ENCODE results near the gene LMOD2.

LMOD2 gene

DNA sequence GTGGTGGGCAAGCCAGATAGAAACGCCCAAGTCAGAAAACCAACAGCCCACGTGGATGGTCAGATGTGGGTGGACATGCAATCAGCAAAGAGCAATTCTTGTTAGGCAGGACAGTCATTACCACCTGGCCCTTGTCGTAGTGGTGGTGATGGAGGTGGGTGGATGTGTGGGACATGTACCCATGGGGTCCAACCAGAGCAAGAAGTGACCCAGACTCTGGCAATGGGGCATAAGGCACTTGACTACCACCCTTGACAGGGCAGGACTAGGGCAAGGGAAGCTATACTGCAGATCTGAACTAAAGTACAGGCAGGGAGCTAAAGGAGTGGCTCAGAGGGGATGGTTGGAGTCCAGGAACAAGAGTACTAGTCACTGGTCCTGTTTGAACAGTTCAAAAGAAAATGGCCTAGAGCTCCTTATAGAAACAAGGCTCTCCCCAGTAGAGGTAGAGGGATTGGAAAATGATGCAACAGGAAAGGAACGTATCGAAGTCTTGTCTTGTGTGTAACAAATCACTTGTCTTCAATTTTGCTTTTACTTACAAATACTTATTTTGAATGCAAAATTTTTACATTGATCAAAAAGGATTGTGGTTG lies 17.6 kb downstream of the LMOD2 start:
- no peak for DNase-seq (ENCODE audit: low read depth in 2 of 2)

DNA sequence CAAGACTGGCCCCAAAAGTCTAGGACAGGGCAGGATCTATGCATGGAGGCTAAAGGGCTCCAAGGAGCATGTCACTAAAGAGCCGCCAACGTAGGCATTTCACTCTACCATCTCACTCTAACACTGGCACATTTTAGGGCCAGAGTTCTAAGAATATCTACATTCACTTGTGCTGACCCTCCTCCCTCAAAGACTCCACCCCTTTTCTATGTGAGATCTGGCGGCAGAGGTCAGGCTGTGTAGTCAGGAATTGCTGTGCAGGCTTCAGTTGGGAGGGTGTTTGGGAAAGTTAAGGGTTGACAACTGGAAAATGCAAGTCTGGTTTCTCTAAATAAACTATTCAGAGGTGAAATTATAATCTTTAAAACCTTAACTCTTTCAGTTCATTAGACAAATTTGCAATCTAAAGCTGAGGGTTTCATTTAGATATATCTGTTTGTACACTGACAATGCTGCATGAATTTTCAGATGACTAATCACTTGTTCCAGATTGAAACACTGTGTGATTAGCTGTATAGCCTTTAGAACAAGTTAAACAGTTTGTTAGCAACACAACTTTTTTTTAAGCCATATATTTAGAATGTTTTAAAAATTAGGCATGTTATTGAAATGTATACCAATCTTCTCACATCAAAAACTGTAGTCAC lies 18.2 kb downstream of the LMOD2 start:
- no peak for DNase-seq (ENCODE audit: low read depth in 2 of 2)

DNA sequence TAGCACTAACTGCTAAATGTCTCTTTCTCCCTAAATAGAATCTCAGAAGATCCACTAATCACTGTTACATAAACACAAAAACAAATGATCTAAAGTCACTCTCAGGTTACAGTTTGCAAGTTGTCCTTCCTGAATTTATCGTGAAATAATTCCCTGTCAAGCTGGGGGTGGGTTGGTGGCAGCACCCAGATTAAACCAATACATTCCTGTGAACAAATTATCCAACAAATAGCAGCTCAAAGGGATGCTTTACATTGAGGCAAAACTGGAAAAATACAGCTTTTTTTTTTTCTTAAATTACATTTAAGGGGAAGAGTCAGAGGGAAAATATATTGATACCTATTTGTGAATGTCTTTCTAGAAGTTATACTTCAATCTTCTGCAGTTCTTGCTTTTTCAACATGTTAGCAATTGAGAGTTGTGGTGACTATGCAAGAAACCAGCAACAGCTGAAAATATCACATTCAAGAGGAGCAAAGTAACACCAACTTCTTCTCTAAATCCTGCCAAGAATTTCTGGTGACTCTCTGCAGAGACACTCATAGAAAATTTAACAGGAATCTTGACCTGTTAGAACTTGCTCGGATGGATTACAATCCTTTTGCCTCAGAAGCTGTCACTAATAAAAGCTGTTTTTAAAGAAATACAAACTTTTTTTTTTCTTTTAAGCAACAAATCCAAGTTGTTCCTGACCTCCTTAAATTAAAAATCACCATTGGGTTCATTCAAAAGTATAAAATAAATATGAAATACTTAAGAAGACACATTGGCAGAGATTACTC lies 18.9 kb downstream of the LMOD2 start:
- DNase-seq (ENCODE audit: low read depth in 2 of 2), result no peak

DNA sequence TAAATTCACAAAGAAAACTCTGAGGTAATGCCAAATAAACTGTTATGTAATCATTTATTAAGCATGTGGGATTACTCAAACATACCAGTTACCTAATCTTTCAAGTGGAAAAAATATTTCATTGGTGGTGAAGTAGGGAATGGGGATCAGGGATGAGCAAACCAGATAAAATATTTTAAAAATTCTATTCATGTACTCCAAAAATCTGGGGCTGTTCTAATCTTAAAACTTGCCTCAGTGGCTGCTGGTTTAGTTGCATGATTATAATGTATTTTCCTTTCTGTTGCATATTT lies 19.5 kb downstream of the LMOD2 start:
- DNase-seq (ENCODE audit: low read depth in 2 of 2), result no peak

DNA sequence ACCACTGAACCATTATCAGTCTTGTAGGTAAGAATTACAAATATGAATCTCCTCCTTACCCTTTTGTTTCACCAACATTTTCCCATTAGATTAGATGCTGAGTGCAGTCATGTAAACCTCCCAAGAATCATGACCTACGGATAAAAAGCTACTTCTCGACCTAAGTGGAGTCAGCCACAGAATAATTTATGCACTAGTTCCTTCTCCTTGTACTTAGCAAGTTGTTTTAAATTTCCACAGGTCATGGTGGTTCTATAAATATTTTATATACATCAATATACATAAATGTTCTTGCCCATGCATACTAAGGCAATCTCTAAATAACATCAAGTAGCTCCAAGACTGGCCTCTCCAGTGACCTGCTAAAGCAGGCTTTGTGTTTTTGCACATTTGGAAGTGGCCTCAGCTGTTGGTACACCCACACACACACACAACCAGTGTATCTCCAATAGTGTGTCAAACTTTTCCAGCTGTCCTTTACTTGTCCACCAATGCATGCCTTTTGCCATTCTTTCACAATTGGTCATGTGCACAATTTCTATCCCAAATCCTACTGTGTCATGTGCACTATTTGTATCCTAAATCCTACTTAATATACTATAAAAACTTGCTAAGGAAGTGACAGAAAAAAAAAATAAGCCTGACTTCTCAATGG lies 21.5 kb downstream of the LMOD2 start:
- DNase-seq (ENCODE audit: low read depth in 2 of 2), result no peak

DNA sequence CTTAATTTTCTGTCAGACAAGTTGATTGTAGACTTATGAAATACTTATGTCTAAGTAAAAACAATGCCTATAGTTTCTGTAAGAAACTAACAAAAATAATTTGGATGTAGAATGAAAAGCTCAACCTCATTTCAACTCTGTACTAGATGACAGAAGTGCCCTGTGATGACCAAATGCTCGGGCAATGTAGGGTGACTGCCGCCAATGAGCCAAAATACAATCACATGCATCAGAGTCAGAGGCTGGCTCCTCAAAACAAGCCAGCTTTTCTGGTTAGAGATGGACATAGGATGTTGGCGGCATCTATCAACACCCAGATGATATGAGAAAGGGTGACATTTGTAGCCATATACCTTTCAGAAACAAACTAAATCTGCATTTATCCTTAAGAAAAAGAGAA lies 23.9 kb downstream of the LMOD2 start:
- no peak for DNase-seq (ENCODE audit: low read depth in 2 of 2)

DNA sequence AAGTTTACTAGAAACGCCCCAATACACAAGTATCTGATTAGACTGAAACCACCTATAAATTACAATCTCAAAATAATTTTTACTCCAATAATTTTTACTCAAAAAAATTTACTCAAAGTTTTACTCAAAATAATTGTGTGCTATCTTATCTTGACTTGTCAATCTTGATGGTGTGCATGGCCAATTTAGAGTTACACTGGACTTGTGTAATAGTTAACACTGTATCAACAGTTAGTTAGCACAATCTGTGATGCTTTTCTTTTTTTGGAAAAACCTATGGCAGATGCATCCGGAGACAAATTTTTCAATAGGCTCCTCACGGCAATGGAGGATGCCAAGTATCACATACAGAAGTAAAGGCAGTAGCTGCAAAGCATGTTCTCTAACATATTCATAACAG lies 24.9 kb downstream of the LMOD2 start:
- DNase-seq (ENCODE audit: low read depth in 2 of 2), result no peak

DNA sequence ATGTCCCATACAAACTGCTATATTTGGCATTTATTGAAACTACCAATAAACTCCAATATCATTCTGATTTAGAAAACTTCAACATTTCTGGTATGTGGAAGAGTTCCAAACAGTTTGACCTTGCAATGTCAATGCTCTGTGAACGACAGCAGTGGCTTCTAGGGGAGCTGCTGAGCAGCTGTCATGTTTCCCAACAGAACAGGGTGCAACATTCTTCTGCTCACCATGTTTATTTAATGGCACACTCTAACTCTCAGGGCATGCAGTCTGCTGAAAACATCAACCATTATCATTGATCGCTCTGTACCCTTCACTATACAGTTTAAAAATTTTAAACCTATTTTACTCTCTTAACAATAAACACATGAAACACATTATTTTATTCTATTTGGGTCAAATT lies 25.9 kb downstream of the LMOD2 start:
- no peak for DNase-seq (ENCODE audit: low read depth in 2 of 2)

DNA sequence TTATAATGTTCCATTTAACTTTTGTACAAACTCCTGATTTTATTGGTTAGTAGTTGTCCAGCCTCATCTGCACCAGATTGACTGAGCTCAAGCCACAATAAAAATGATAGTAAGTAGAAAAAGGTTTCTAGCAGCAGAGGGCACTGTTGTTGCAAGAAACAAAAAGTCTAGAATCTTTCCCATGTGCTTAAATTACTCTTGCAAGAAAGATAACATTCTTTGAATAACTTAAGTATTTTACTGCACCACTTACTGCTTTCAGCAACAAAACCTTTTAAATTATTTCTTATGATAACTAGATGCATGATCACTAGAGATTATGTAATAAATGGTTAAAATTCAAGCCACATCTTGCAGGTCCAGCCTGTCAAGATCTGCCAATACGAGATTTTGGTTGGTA lies 27.0 kb downstream of the LMOD2 start:
- DNase-seq (ENCODE audit: low read depth in 2 of 2), result no peak

DNA sequence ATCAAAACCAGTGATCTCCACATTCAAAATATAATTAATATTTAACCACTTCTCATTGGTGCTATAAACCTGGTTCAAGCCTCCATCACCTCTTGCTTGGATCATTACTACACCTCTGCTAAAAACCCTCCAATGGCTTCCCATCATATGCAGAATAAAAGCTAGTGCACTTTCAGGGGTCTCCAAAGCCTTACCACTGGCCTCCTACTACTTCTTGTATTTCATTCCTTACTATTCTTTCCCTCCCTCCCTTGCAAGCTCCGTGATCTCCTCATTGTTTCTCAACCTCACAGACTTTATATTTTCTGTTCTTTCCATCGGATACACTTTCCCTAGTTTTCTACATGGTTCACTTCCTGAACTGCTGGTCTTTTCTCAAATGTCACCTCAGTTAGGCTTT lies 31.5 kb downstream of the LMOD2 start:
- no peak for DNase-seq (ENCODE audit: low read depth in 2 of 2)

DNA sequence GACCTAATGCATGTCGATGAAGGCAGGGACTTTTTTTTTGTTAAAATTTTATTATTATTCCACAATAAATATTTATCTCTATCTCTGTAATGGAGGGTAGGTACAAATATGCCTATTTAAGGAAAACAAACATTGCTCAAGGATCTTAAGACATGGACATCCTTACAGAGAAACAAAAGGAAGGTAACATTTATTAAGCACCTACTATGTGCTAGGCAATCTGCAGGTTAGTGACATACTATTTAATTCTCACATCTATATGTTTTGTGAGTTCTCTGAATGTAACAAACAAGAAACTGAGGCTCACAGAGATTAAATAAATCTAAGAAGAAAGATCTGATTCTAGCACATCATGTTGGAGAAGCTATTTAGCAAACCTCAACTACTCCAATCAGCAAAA lies 32.1 kb downstream of the LMOD2 start:
- no peak for DNase-seq (ENCODE audit: low read depth in 2 of 2)

DNA sequence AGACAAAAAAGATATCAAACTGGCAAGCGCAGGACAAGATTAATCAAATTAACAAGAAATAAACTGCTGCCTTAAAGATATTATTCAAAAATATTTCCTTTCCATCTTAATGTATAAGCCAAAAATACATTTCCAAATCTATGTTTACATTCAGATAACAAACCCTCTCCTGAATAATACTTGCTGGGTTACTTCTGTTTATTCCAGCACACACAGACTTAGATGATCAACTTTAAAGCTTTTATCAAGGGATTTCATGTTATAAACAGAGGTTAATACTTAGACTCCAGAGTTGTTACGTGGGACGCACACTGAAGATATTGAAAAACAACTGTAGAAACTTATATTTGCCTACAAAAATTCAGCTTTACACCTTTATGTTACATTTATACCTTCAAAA lies 33.6 kb downstream of the LMOD2 start:
- DNase-seq (ENCODE audit: low read depth in 2 of 2), result no peak

DNA sequence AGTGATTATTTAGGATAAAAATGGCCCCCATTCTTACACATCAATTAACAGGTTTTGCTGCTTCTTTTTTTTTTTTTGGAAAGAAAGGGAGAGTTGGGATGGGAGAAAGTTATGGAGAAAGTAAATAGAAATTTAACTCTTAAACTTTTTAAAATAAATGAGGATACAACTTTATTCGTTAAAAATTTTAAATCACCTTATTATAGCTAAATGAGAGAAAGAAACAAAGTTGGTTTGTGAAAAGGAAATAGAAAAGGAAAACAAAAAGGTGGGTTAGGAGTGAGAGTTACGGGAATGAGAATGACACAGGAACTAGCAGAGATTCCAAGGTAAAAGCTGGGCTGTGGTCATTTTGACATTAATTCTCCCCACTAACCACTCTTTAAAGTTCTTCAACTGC lies 34.9 kb downstream of the LMOD2 start:
- no peak for DNase-seq (ENCODE audit: low read depth in 2 of 2)

DNA sequence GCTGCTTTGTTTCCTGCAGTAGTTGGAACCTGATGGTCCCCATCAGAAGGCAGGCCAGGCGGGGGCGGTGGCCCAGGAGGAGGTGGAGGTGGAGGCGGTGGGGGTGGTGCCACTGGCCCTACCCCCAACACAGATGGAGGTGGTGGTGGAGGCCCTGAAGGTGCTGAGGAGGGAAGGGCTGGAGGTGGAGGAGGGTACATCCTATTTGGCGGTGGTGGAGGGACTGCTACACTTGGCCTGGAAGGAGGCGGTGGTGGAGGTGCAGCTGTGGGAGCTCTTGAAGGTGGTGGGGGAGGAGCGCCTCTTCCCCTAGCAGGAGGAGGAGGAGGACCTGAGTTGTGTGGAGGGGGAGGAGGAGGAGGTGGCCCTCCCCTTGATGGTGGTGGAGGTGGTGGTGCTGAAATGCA lies 36.8 kb downstream of the LMOD2 start:
- no peak for DNase-seq (ENCODE audit: low read depth in 2 of 2)

DNA sequence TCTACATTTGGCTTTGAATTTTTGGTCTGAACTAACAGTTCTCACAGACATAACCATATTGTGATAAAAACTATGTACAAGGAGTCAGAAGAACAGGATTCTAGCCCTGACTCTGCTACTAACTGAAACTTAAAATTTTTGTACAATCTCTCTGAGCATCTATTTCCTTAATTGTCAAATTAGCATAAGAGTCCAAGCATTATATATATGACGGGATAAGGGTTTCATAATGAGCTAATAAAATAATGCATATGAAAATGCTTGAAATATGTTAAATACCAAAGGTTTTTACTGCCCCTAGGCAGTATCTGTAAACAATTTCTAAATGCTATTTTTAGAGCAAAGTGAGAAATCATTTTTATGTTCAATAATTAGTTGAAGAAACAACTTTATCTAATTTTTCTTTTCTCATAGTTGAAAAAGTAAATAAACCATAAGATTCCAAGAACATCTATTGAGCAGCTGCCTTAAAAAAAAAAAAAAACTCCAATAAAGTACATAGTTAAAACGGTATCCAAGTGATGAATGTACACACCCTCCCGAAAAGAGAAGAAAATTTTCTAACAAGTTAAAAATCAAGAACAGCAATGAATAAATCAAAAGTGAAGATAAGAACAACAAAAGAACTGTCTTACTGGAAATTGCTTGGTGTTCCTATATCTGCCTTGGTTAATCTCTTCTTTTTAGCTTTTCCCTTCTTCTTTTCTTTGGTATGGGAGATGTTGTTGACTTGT lies 40.4 kb downstream of the LMOD2 start:
- no peak for DNase-seq (ENCODE audit: low read depth in 2 of 2)

DNA sequence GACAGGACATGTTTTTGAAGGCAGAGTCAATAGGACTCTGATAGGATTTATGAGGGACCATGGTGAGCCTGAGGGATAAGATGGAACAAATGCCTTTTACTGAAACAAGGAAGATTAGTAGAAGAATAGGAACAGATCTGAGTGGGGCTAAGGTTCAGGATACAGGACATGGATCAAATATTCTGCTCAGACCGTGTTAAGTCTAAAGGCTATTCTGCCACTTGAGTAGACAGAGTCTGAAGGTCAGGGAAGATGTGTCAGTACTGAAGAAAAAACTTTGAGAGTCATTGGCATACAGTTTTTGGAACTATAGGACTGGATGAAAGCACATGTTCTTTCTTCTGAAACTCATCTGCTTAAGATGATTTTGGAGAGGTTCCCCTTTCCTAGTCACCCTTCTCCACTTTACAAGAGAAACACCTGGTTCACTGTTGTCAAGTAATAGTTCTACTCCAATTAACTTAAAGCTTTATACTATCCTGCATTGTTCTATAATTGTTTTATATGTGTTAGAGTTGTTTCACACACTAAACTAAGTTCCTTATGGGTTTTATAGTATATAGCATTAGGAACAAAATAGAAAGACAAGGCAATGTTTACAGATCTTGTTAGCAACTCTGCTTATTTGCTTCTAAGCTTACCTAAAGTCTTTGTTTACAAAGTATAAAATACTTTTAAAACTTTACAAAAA lies 49.7 kb downstream of the LMOD2 start:
- DNase-seq (ENCODE audit: low read depth in 2 of 2), result no peak

DNA sequence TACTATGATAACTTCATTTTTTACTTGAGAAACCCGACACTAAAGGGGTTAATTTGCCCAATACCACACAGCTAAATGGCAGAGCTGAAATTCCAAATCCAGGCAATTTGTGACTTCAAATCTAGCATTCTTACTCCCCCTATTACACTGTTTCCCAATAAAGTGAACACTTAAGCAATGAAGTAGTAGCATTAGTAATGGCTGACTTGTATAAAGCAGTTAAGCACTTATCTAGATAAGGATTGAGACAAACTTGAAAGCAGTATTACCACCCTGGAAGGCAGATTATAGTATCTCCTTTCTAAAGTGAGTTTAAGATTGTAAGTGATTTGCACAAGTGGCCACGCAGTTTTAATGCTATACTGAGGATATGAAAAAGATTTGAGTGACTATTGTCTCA lies 53.9 kb downstream of the LMOD2 start:
- no peak for DNase-seq (ENCODE audit: low read depth in 2 of 2)

DNA sequence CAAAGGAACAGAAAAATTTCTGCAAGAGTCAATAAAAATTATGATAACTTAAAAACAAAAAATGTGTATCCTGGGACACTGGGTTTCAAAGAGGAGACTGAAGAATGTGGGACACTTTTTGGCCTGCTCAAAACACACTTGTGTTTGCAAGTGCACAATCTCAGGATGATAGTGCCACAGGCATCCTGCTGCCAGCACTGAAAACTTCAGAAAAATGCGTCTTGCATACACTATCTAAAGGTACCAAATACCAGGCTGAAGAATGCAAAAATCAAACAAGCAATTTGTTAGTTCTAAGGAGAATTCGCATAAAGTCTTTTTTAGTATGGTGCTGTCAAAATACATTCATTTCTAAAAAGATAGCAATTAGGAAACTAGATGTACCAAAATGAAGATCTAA lies 55.0 kb downstream of the LMOD2 start:
- DNase-seq (ENCODE audit: low read depth in 2 of 2), result no peak

DNA sequence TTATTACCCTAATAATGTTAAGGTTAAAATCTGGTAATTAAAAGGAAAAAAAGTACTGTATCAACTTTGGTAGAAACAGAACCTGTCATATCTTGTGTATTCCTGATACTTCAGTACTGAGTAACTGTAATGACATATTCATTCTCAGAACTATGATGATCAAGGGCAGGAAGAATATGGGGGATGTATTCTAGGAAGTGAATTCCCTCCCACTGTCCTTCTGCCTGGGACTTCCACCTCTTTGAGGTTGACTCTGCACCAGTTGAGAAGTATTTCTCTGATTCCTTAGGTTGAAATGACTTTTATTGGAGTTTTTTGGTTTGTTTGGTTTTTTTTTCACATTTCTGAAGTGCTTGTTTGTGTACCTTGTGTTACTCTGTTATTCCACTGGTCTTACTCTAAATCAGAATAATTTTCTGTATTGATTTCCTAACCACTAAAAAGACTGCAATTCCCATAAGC lies 56.2 kb downstream of the LMOD2 start:
- no peak for DNase-seq (ENCODE audit: low read depth in 2 of 2)

DNA sequence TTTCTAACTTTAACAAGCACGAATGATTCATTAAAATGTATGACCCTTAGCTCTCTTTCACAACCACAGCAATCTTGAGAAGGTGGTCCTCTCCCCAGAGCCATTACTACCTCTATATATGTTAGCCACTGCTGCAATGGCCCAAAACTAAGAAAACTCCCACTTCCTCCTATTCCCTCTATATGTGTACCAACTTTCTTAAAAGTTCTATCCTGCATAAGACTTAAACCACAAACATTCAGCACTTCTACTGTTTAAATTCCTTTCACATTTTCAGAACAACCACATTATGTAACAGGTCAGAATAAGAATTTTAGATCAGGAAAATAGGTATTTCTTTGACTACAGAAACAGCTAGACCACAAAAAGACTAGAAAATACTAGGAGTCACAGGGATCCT lies 57.0 kb downstream of the LMOD2 start:
- DNase-seq (ENCODE audit: low read depth in 2 of 2), result no peak
